ENCODE results near the gene VGF. TPM values are rescaled to one million over a fixed set of nuclear protein-coding genes. Genes with fewer than 3 reads are reported as not detected.
"Not testable (repeated sequence)": the region's sequence is repeated elsewhere in the genome, so short reads cannot be mapped to it uniquely, and the experiment has no call there.

VGF gene
- total RNA-seq: 0.20 and 0.37 TPM in 2 replicates

DNA sequence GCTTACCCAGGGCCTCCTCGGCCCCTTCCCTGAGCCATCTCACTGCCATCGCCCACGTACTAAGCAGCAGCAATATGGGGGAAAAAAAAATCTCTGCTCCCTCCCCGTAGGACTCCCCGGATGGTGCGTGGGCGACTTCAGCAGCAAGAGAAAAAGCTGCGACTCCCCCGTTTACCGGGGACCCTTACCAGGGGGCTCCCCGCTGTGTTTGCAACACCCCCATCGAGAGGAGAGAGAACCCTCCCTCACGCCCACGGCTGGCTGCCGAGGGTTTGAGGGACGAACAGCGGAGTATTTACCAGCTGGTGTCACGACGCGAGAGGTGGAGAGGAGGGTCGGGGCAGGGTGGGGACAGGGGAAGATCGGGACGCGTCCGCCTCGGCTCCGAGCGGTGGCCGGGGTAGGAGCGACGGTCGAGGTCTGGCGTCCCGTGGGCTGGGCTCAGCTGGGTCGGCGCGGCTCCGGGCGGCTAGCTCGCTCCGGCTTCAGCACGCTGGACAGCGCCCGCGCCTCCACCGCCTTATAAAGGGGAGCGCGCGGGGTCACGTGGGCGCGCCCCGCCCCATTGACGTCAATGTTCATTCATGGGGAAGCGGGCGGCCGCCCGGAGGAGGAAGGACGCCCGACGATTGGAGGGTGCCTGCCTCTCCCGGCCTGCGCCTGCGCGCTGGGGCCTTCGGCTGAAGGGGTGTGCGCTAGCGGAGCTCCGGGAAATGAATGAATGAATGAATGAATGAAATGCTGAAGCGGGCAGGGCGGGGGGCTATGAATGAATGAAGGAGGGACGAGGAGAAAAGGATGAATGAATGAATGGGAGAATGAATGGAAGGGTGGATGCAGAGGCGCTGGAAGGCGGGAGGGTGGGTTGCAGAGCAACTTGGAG is at the start of gene VGF:
Gene VGF (minus strand): TSS at position 495 of the 883 bp plus-strand sequence. CDS start 726 bp downstream, outside the sequence.
- intact Hi-C loops (cut with micrococcal nuclease): loop anchor here (1.0 to 5.0 kb wide), 5 partner anchors 11 to 278 kb away; partner anchors contain the start of genes AP1S1, FIS1, PLOD3 and TRIM56

DNA sequence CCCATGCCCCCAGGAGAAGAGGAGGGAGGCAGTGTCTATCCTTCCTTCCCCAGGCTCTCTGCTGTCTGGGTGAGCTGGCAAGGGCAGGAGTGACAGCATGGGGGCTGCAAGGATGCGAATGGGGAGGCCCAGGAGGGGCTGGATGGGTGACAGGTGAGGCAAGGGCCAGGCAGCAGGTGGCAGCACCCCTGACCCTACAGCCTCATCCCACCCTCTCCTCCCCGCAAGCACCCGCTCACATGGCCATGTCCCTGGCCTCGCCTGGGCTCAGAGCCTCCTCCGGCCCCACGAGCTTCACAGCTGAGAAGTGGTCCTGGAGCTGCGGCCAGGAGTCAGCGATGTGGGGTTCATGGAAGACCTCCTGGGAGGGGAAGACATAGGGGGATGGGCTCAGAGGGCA is 46.6 kb upstream of the VGF start:
- intact Hi-C loops (cut with micrococcal nuclease): no loop called here

DNA sequence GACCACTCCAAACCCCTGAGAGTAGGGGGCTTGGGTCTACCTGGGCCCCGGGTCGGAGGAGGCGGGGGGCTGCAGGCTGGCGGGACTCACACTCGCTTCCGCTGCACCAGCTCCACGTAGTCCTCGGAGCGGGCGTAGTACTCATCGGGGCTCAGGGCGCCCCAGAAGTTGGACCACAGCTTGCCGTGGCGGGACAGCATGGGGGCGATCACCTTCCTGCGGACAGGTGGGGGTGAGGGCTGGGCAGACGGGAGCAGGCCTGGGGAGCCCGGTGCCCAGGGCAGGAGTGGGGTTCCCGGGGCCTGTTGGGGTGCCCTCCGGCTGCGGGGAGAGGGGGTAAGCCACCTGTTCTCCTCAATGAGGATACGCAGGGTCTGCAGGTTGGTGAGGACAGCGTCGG is 46.1 kb upstream of the VGF start:
- intact Hi-C loops (cut with micrococcal nuclease): no loop called here

DNA sequence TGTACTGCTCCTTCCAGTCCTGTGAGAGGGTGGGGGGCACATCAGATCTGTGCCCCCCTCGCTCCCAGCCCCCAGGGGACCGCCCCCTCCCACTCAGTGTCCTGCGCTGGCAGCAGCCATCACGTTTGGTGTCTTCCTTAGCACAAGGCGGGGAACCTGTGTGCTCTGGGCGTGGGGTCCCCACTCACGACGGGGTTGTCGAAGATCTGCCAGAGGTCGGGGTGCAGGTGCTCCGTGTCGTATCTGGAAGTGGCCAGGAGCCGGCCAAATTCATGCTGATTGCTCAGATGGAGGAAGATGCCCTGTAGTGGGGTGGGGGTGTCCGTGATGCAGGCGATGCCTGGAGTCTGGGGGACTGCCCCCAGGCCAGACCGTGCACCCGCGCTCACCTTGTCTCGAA is 44.8 kb upstream of the VGF start:
- intact Hi-C loops (cut with micrococcal nuclease): no loop called here

DNA sequence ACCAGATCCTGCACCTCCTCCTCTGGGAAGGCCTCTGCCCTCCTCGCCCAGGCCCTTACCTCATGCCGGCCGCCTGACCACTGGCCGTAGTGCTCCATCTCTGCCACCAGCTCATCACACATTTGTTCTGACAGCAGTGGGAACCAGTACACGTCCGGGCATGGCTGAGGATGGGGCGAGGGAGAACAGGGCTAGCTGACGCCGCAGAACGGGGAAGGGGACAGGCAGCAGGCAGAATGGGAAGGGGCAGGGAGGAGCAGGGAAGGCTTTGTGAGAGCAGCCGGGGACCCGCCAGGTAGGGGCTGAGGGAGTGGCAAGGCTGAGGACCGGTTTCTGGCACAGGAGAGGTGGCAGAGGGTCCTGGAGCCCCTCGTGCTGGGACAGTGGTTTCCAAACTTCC is 43.4 kb upstream of the VGF start:
- intact Hi-C loops (cut with micrococcal nuclease): no loop called here

DNA sequence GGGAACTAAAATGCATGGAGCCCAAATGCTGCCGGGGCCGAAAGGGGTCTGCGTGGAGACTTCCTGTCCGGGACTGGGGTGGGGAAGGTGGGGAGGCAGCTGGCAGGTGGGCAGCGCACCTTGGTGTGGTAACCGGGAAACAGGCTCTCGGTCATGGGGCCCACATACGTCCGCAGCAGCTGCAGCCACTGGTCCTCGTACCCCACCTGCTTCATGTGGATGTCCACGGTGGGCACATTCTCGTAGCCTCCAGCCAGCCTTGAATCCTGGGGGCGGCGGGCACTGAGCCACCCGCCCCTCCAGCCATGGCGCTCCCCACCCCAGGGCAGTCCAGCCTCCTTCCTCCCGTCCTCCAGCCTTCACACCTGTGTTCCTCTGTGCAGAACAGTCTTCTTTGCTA is 42.1 kb upstream of the VGF start:
- intact Hi-C loops (cut with micrococcal nuclease): no loop called here

DNA sequence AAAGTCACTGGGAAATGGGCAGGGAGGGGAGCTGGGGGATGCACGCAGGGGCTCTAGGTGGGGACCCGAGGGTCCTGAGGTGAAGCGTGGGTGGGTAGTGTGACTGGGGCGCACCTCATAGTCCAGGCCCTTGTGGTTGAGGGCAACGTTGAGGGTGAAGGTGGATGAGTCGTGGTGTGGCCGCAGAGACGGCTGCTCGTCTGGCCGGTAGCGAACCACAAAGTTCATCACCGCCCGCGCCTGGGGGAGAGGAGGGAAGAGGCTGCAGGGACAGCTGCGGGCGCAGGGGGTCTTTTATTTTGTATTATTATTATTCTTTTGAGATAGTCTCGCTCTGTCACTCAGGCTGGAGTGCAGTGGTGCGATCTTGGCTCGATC is 41.3 kb upstream of the VGF start:
- intact Hi-C loops (cut with micrococcal nuclease): no loop called here

DNA sequence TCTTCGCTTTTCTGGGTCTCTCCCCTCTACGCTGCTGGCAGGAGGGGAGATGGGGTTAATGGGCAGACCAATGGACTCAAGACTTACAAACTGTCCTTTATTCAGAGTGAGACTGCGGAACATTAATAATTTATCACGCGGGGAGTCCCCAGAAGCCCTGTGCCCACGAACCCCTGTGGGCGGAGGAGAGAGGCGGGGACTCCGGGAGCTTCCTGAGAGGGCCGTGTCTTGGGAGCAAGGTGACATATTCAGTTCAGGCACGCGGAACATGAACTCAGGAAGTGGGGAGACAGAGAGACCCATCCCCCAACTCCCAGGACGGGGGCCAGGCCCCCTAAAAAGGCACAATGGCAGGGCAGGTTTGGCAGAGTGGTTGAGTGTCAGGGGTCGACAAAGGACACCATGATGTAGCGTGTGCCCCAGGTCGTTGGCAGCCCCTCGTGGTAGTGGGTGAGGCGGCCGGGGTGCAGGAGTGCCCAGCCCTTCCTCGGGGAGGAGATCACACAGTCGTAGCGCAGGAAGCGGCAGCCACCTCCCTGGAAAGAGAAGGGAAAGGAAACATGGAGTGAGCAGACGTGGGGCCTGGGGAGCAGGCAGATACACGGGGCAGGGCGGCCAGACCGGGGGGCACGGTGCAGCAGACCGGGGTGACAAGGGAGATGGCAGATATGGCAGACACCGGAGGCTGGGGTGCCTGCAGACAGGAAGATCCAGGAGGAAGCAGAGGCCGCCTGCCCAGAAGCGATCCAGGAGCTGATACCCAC is 40.7 kb upstream of the VGF start:
- intact Hi-C loops (cut with micrococcal nuclease): no loop called here

DNA sequence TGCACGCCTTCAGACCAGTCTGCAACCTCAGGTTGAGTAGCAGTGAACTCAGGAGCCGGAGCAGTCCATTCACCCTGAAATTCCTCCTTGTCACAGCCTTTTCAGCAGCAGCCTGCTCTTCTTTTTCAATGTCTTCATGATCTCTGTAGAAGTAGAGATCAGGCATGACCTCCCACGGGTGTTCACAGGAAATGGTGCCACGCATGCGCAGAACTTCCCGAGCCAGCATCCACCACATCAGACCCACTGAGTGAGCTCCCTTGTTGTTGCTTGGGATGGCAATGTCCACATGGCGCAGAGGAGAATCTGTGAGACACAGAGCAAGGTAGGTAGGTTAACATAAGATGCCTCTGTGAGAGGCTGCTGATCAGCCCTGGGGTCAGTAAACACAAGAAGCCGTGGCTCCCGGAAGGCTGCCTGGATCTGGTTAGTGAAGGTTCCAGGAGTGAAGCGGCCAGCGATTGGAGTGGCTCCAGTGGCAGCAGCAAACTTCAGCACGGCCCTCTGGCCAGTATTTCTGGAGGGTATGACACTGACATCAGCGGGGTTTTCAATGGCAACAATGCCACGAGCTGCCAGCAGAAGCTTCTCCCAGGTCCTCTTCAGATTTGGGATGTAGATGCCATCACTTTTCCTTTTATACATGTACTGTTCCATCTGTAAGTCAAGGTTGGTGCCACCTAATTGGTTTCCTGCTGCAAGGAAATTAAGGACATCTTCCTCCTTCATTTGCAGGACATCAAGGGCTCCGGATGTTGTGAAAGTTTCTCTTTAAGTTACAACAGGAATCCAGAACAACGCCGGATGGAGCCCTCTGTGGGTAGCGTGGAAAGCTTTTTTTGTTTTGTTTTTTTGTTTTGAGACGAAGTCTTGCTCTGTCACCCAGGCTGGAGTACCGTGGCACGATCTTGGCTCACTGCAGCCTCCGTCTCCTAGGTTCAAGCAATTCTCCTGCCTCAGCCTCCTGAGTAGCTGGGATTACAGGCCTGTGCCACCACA is 38.7 kb upstream of the VGF start:
- intact Hi-C loops (cut with micrococcal nuclease): loop anchor here (5.0 kb wide), 1 partner anchor 38 kb away; no protein-coding TSS in a partner anchor

DNA sequence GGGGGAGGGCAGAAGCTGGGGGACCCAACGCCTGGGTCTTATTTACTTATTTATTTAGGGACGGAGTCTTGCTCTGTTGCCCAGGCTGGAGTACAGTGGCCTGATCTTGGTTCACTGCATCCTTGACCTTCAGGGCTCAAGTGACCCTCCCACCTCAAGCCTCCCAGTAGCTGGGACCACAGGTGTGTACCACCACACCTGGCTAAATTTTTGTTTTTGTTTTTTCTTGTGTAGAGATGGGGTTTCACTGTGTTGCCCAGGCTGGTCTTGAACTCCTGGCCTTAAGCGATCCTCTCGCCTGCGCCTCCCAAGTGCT is 37.2 kb upstream of the VGF start:
- intact Hi-C loops (cut with micrococcal nuclease): loop anchor here (5.0 kb wide), 1 partner anchor 40 kb away; no protein-coding TSS in a partner anchor

DNA sequence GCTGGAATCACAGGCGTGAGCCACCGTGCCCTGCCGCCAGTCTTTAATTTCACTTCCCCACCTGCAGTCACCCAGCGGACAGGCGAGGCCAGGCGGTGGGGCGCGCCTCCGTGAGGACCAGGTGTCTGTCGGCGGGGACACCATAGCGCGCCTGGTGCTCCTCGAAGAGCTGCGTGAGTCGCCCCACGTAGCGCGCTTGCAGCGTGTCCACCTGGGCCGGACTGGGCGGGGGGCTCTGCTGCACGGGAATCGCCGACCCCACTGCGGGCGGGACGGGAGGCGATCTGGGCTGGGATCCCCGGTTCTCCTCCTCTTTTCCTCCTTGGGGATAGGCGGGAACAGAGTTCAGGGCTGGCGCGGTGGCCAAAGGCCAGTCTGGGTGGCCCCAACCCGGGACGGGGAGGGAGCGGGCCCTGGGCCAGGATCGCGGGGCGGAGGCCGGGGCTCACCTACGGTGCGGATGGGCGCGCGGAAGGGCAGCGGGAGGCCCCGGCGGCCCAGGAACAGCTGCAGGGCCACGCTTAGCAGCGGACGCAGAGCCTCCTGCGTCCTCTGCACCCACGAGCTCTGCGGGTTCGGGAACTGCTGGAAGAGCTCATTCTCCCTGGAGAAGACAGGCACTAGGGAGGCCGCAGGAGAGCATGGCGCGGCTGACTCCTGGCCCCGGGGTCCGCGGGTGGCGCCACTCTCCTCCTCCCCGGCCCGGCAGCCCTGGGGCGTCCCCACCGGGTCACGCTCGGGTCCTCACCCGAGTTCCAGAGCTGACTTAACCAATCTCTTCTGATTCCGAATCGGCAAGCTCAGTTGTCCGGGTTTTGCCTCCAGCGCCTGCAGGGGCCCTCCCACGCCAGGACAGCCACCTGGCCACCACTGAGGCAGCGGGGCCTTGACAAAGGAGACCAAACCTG is 36.6 kb upstream of the VGF start:
- intact Hi-C loops (cut with micrococcal nuclease): loop anchor here (5.0 kb wide), 1 partner anchor 40 kb away; no protein-coding TSS in a partner anchor

DNA sequence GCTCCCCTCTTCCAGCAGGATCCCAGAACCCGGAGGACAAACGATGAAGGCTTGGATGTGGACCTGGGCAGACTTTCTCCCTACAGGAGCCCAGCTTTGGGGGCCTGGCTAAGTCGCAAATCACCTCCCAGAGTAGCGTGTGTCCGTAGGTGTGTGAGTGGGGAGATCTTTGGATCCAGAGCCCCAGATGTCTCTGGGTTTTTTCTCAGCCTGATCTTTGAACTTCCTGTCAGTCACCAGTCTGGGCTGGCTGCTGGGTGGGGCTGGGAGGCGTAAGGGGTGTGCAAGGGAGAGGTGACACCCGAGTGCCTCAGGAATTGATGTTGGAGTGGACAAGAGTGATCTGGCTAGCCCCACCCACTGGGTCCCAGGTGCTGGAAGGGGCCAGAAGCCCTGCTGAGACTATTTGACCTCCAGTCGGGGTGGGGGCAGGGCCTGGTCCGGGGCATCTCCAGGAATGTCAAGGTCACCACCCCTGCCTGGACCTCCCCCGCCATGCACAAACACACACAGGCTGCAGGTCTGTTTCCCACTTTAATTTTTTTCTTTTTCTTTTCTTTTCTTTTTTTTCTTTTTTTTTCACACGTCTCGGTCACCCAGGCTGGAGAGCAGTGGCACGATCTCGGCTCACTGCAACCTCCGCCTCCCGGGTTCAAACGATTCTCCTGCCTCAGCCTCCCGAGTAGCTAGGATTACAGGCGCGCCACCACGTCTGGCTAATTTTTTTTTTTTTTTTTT is 35.7 kb upstream of the VGF start, which contains the start of gene MOGAT3:
Gene MOGAT3 (minus strand): TSS at position 175 of the 738 bp plus-strand sequence. CDS start 182 bp downstream, outside the sequence.
- intact Hi-C loops (cut with micrococcal nuclease): loop anchor here (5.0 kb wide), 1 partner anchor 41 kb away; no protein-coding TSS in a partner anchor

DNA sequence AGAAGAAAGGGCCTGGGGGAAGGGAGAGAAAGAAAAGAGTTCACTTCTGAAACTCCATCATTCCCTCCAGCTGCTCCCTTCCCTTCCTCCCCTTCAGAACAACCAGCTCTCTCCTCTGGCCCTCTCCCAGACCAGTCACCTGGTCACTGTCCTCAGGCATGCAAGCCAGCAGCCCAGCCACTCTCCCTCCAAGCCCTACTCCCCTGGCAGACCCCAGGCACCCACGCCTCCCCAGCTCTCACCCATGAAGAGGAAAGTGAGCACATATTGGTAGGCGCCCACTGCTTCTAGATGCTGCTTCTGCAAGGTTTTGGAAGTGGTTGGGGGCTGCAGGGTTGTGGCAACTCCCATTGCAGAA is 35.1 kb upstream of the VGF start:
- intact Hi-C loops (cut with micrococcal nuclease): loop anchor here (5.0 kb wide), 1 partner anchor 42 kb away; no protein-coding TSS in a partner anchor

DNA sequence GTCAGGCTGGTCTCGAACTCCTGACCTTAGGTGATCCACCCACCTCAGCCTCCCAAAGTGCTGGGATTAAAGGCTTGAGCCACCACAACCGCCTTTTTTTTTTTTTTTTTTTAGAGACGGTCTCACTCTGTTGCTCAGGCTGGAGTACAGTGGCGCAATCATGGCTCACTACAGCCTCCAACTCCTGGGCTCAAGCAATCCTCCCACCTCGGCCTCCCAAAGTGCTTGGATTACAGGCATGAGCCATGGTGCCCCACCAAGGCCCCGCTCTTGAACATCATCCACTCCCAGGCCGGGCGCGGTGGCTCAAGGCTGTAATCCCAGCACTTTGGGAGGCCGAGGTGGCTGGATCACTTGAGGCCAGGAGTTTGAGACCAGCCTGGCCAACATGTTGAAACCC is 34.2 kb upstream of the VGF start:
- intact Hi-C loops (cut with micrococcal nuclease): not testable (repeated sequence)

DNA sequence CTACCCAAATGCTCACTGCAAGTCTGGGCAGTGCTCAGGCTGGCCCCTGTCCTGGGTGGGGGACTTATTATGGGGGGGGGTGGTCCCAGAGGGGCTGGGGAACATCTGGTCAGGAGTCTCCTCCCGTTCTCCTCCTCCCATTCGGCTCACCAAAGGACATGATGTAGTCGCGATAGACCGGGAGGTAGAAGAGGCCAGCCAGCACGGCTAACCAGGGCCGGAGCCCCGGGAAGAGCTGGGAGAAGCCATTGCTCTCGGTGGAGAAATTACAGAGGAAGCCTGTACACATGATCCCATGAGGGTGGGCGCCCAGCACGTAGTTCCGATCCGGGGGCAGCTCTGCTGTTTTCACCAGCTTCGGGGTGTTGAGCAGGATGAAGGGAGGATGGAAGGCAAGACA is 33.1 kb upstream of the VGF start:
- intact Hi-C loops (cut with micrococcal nuclease): no loop called here

DNA sequence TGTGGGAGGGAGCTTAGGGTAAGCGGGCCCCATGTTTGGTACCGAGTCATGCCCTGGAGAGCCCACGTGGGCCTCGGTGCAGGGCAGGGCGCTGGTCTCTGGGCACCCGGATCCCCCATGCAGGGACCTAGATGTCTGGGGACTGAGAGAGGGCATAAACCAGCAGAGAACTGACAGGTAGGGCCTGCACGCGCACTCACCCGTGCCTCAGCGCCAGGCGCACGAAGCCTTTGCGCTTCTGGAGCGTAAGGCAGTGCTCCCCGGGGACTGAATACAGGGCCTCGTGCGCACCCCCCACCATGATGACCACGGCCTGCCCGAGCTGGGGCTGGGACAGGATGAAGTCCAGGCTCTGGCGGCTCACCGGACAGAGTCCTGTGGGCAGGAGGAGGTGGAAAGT is 32.6 kb upstream of the VGF start:
- intact Hi-C loops (cut with micrococcal nuclease): no loop called here

DNA sequence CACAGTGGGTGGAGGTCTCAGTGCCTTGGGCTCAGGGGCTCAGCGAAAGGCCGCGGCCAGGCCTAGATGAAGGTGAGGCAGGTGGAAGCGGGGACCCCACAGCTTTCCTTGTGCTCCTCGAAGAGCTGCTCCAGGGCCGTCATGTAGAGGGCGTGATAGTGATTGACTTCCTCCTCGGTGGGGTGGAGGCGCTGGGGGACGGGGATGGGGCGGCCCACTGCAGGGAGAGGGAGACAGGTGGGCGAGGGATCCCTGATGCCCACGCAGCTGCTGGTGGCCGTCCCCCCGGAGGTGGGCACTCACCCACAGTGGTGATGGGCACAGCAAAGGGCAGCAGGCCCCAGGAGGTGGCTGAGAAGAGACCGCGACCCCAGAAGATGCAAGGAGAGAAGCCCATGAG is 30.5 kb upstream of the VGF start:
- intact Hi-C loops (cut with micrococcal nuclease): no loop called here

DNA sequence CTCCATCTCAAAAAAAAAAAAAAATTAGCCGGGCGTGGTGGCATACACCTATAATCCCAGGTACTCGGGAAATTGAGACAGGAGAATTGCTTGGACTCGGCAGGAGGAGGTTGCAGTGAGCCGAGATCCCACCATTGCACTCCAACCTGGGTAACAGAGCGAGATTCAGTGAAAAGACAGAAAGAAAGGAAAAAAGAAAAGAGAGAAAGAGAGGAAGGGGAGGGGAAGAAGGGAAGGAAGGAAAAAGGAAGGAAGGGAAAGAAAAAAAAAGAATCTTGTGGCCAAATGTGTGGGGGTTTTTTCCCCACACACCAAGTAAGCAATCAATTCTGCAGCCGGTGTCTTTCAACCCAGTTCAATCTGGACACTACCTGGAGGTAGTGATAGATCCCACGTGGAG is 23.7 kb upstream of the VGF start:
- intact Hi-C loops (cut with micrococcal nuclease): no loop called here

DNA sequence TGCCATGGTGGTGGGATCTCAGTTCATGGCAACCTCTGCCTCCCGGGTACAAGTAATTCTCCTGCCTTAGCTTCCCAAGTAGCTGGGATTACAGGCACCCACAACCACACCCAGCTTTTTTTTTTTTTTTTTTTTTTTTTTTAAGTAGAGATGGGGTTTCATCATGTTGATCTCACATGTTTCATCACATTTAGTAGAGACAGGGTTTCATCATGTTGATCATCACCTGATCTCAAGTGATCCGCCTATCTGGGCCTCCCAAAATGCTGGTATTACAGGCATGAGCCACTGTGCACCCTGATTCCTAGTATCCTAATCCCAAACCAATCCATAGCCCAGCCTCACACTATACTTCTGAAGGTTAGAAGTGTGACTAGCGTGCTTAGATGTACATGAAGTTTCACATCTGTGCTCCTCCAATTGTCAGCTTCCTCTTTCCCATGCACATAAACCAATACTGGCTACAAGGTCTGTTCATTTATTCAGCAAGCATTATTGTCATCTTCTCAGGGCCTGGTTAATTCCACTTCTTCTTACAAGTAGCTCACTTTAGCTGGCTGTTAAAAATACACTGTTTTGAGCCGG is 21.6 kb upstream of the VGF start:
- intact Hi-C loops (cut with micrococcal nuclease): no loop called here

Measured in T-helper 1 cell treated with Interleukin-12 subunit alpha and Interleukin-12 subunit beta and Interleukin-4 antibody, amounts not matched to agents 30 ng/mL and 1 ng/mL, for 36 hours (primary cell).